Amniotic epithelial cell (primary cell): ENCODE data around the gene CKS1B.

Source experiments
- DNase-seq: peaks from one replicate; pipeline ENCODE4 v3.0.0-alpha.2; 2010; ENCODE audit warnings: low read depth

The CKS1B gene

GRCh38 chr1:154987326-154987725, 12.8 kb downstream of the CKS1B start:
- peak; percentile 31 for DNase-seq

GRCh38 chr1:154988058-154988954, 13.8 kb downstream of the CKS1B start:
- no peak for DNase-seq

DNA sequence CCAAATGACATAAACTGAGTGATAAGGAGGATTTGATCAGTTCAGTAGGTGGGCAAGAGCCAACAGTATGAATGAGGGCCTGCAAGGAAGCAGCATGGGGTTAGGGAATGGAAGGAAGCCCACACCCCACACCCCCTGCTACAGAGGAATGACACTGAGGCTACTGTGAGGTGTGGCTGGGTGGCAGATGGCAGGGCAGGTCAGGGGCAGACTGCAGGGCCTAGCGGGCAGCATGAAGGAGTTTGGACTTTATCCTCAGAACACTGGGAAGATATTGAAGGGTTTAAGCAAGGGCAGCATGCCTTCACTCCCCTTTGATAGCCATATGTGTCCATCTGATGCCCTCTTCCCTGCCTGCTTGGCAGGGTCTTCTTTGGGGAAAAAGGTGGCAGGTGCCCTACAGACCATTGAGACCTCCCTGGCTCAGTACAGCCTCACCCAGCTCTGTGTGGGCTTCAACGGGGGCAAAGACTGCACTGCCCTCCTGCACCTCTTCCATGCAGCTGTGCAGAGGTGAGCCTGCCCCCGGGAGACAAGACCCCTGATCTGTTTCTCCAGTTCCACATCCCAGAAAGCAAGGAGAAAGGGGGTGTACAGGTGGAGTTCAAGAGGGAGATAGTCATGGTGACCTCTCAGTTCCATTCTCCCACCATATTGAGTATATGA, 14.8 kb downstream of the CKS1B start:
- no peak for DNase-seq

GRCh38 chr1:154990276-154990675, 15.8 kb downstream of the CKS1B start:
- no peak for DNase-seq

GRCh38 chr1:154992721-154993571, 18.5 kb downstream of the CKS1B start:
- peak; percentile 87 for DNase-seq

GRCh38 chr1:154993572-154994268, 19.2 kb downstream of the CKS1B start, which contains the start of gene LENEP:
Gene LENEP (plus strand): TSS chr1:154993586. CDS start chr1:154993608, 22 bp downstream.
- no peak for DNase-seq

- no peak for DNase-seq
These were observed 19.7 kb downstream of the CKS1B start for GRCh38 chr1:154994269-154994587.

DNA sequence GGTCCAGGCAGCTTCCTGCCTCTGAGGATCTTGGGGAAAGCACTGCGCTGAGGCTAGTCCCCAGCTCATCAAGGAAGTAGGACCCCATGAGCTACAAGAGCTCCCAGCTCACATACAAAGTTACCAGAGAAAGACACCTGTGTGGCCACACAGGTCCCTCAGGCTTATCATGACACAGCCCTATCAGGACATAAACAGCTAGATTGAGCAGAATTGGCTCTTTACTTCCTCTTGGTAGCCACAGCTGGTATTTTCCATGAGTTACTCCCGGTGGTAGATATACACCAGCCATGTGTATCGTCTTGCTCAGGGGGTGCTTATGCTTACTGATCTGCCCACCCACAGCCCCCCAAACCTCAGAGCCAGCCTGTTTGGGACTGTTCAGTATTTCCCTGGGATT, 20.1 kb downstream of the CKS1B start:
- no peak for DNase-seq

DNA sequence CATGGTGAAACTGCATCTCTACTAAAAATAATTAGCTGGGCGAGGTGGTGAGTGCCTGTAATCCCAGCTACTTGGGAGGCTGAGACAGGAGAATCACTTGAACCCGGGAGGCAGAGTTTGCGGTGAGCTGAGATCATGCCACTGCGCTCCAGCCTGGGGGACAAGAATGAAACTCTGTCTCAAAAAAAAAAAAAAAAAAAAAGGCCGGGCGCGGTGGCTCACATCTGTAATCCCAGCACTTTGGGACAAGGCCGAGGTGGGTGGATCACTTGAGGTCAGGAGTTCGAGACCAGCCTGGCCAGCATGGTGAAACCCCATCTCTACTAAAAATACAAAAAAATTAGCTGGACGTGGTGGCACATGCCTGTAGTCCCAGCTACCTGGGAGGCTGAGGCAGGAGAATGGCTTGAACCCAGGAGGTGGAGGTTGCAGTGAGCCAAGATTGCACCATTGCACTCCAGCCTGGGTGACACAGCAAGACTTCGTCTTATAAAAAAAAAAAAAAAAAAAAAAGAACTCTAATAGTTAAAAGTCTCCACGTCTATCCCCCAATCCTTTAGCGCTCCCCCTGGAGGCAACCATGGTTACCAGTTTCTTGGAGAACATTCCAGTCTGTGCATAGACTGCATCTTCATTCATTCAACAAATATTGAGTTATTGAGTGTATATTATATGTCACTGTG, 21.0 kb downstream of the CKS1B start:
- DNase-seq: peak; percentile 86

DNA sequence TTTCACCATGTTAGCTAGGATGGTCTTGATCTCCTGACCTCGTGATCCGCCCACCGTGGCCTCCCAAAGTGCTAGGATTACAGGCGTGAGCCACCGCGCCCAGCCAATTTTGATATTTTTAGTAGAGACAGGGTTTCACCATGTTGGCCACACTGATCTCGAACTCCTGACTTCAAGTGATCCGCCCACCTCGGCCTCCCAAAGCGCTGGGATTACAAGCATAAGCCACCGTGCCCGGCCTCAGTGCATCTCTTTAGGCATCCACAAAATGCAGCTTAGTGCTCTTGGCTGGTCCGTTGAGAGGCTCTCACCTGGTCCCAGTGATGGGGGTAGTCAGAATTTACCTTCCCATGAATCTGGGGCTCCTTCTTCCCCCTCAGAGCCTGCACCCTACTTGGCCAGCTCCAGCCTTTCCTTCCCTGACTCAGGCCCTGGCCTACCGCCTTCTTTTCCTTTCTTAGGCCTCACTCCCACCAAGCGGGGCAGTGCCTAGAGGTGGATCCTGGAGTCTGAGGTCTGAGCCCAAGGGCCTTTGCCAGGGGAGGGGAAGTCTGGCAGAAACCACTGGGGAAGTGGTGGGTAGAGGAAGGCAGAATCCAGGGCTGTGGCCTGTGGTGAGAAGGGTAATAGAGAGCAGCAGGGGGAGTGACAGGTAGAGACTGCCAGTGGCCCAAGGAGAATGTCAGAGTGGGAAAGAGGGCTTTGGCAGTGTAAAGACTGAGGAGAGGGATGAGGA, 22.7 kb downstream of the CKS1B start:
- no peak for DNase-seq

- no peak for DNase-seq
These were observed 23.8 kb downstream of the CKS1B start for GRCh38 chr1:154998201-154998780.

DNA sequence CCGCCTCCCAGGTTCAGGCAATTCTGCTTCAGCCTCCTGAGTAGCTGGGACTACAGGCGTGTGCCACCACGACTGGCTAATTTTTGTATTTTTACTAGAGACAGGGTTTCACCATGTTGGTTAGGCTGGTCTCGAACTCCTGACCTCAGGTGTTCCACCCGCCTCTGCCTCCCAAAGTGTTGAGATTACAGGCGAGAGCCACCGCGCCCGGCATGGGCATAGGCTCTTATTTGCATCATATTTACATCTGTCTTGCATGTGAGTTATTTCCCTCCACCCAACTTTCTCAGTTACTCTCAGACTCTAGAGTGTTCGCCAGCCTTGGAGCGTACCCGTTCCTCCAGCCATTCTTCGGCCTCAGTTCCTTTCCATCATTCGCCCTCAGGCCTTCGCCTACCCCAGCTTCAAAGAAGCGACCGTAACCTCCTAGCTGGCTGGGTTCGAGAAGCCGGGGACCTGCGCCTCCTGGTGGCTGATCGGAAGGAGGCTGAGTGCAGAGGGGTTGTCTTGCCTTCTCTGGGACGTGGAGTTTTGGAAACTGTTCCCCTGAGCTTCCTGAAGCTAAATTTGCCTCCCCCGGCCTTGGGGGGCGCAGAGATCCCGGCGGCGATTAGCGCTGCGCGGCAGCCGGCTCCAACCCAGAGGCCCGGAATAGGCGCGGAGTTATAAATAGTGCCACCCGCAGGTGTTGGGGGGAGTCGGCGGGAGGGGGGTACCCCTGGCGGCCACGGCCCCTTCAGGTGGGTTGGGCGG, 24.5 kb downstream of the CKS1B start:
- peak; percentile 56 for DNase-seq

- no peak for DNase-seq
These were observed 25.3 kb downstream of the CKS1B start for GRCh38 chr1:154999571-155000410.

DNA sequence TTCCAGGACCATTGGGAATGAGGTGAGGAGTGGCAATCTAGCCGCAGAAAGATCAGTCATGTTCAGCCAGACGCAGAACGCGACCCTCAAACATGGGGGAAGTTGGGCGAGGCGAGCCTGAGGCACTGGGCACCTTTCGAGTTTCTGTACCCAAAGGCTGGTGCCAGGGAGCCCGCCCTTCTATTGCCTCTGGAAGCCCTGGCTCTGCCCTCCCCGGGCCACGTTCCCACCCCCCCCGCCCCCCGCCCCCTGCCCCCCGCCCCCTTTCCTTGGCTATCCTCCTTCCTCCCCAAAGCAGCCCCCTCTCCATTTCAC, 25.9 kb downstream of the CKS1B start:
- no peak for DNase-seq

GRCh38 chr1:155000726-155001424, 26.4 kb downstream of the CKS1B start:
- DNase-seq: peak; percentile 86

DNA sequence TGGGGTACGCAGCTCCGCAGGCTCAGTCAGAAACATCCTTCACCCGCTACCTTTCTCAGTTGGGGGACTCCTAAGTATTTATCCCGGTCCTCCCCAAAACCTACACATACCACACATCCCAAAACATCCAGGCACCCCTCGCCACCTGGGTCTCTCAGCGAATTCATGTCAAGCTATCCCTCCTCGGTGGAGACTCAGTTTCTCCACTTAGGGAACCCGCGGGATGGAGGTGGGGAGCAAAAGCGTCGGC, 26.9 kb downstream of the CKS1B start:
- DNase-seq: no peak

DNA sequence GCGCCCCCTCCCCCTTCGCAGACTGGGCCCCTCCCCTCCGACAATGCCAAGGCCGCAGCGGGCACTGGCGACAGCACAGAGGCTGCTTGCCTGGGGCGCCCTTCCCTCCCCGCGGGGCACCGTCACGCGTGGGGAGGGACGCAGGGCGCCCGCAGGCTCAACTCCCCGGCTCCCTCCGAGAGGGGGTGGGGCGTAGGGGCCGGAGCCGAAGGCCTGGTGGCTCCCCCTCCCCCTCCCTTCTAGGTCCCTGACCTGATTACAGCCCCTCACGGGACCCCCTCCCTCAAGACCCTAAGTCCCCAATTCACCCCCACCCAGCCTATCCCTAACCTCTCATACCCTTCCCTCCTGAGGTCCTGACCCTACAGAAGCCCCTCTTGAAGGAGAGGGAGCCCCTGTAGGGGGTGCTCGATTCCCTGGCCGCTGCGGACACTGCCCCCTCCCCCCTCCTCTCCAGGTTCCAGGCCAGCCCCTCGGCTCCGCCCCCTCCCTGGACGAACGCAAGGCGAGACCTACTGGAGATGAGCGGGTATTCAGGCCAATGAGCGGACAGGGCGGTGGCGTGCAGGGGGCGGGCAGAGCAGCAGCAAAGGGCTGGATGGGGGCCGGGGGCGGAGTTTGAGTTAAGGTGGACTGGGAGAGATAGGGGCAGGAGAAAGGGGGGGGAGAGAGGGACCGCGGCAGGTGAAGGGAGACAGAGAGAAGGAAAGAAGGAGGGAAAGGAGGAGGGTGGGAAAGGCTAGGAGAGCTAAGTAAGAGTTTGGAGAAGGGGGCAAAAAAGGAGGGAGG, 27.4 kb downstream of the CKS1B start:
- DNase-seq: peak; percentile 98
